Thoracic aorta (tissue), 2 donors: ENCODE measurements around the gene PRRC1. TPM values are rescaled to one million over a fixed set of nuclear protein-coding genes. Genes with fewer than 3 reads are reported as not detected.

Experiments used
- ATAC-seq: fragments of 150-250 bp; one replicate; pipeline ENCODE4 v1.8.0; 2017; ENCODE audit warnings: low read depth; ENCODE audit not compliant: insufficient number of reproducible peaks, low FRiP score
- DNase-seq: peaks from one replicate; pipeline ENCODE4 v3.0.0-alpha.2; 2020; ENCODE audit warnings: low spot score
- H3K27ac ChIP-seq, 2 donors: fragments of 200-600 bp; sonication (generic); 1 replicate in 1 of 2; 2 replicates in 1 of 2; pipeline ENCODE4 v1.5.1; 2016; ENCODE audit warnings: mild to moderate bottlenecking in 2 of 2, moderate library complexity in 2 of 2
- H3K27me3 ChIP-seq: fragments of 200-600 bp; sonication (generic); replicated peaks from 2 replicates; pipeline ENCODE4 v1.6.0; 2016; ENCODE audit warnings: mild to moderate bottlenecking; ENCODE audit not compliant: insufficient read depth
- H3K36me3 ChIP-seq: fragments of 200-600 bp; sonication (generic); one replicate; pipeline ENCODE4 v1.5.1; 2016
- H3K4me1 ChIP-seq, 2 donors: fragments of 200-600 bp; sonication (generic); 1 replicate in 1 of 2; 2 replicates in 1 of 2; pipeline versions ENCODE4 v1.5.1 to v1.6.0; 2016; ENCODE audit warnings: low read depth in 2 of 2, mild to moderate bottlenecking in 1 of 2; ENCODE audit not compliant: control insufficient read depth in 1 of 2
- H3K4me3 ChIP-seq: fragments of 200-600 bp; sonication (generic); 2 replicates; pipeline ENCODE4 v1.5.1; 2016; ENCODE audit warnings: mild to moderate bottlenecking
- H3K9me3 ChIP-seq: fragments of 200-600 bp; sonication (generic); 2 replicates; pipeline ENCODE4 v1.5.1; 2016
- CTCF ChIP-seq: fragments of 200-600 bp; sonication (generic); IDR thresholded peaks from one replicate; pipeline ENCODE4 v1.5.1; 2019; ENCODE audit warnings: antibody characterized with exemption
- total RNA-seq, 2 donors: library from RNA; depleted of rRNA; stranded (reverse); fragments of >200 nt; gene quantifications; one replicate each; pipeline versions ENCODE4 v1.1.0 to v1.2.3, GENCODE V29; 2016

The PRRC1 gene
- total RNA-seq, 2 donors from 2014 or later: 28.7 to 41.6 TPM

- Histone ChIP-seq H3K4me3 (no peak overlapping the region), H3K36me3 (peaks cover 7% of the 10 kb centered on the region), H3K9me3 (no peaks in the 10 kb centered on the region), H3K27ac (no peak overlapping the region), H3K4me1 (no peaks in the 10 kb centered on the region), H3K27me3 (no peaks in the 10 kb centered on the region)
- no peak for TF ChIP-seq CTCF
- no peak for ATAC-seq
- DNase-seq: no peak
Measured at GRCh38 chr5:127549551-127549950, 32.1 kb downstream of the PRRC1 start.

GRCh38 chr5:127550652-127551409 is 33.4 kb downstream of the PRRC1 start:
- Histone ChIP-seq H3K9me3 (no peaks in the 10 kb centered on the region), H3K4me1 (no peaks in the 10 kb centered on the region), H3K27ac (no peak overlapping the region), H3K36me3 (peaks cover 7% of the 10 kb centered on the region), H3K27me3 (no peaks in the 10 kb centered on the region), H3K4me3 (no peak overlapping the region)
- no peak for ATAC-seq
- no peak for TF ChIP-seq CTCF
- DNase-seq: no peak

GRCh38 chr5:127551410-127552041 is 34.1 kb downstream of the PRRC1 start:
- Histone ChIP-seq H3K27me3 (no peaks in the 10 kb centered on the region), H3K9me3 (no peaks in the 10 kb centered on the region), H3K27ac (no peak overlapping the region), H3K4me1 (no peaks in the 10 kb centered on the region), H3K36me3 (peaks cover 7% of the 10 kb centered on the region), H3K4me3 (no peak overlapping the region)
- ATAC-seq (no peak), DNase-seq (no peak)
- TF ChIP-seq CTCF: no peak

DNA sequence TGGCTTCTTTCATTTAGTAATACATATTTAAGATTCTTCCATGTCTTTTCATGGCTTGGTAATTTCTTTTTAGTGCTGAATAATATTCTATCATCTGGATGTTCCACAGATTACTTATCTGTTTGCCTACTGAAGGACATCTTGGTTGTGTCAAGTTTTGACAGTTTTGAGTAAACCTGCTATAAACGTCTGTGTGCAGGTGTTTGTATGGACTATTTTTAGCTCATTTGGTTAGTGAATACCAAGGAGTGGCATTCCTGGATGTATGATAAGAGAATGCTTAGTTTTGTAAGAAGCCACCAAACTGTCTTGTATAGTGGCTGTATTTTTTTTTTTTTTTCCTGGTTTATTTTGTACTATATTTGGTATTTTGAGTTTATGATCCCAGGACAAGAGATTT is 38.4 kb downstream of the PRRC1 start:
- Histone ChIP-seq H3K4me3 (no peak overlapping the region), H3K9me3 (no peaks in the 10 kb centered on the region), H3K27me3 (no peaks in the 10 kb centered on the region), H3K4me1 (no peaks in the 10 kb centered on the region), H3K27ac (no peak overlapping the region), H3K36me3 (peaks cover 6% of the 10 kb centered on the region)
- no peak for TF ChIP-seq CTCF
- DNase-seq (no peak), ATAC-seq (no peak)

DNA sequence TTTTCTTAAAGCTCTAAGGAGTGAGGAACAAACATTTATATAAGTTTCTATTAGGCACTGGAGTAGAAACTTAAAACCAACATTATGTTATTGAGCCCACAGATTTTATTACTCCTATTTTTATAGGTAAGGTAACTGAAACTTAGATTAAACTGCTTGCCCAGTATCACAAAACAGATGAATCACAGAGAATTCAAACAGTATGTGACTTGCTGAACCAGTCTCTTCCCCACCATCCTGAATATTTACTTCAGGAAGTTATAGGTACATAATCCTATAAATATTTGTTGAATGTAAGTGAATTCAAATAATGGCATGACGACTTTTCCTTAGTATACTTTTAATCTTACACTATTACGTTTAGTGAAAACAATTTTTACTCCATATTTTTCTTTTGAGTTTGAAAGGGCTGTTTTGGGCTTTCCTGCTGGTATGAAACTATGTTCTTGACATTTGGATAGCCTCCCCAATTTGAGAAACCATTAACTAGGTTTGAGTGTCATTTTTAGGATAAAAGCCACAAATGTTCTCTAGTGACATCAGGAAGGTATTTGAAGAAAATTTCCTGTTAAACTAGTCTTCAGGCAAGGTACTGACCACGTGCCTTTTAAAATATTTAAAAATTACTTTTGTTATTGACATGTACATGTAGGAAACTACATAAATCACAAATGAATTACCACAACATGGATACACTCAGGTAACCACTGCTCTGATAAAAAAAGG is 39.3 kb downstream of the PRRC1 start:
- Histone ChIP-seq H3K4me3 (no peak overlapping the region), H3K27ac (no peak overlapping the region), H3K27me3 (no peaks in the 10 kb centered on the region), H3K36me3 (peaks cover 4% of the 10 kb centered on the region), H3K4me1 (no peaks in the 10 kb centered on the region), H3K9me3 (no peaks in the 10 kb centered on the region)
- DNase-seq (no peak), ATAC-seq (no peak)
- TF ChIP-seq CTCF: no peak
